GM19025 (cell line): ENCODE measurements around the gene MZT2B.
"Not testable (repeated sequence)": the region's sequence is repeated elsewhere in the genome, so short reads cannot be mapped to it uniquely, and the experiment has no call there.

Experiments
- ATAC-seq: cut with Tn5 transposase; IDR thresholded peaks from one replicate; pipeline ENCODE4 v1.9.1; 2021; ENCODE audit warnings: mild to moderate bottlenecking, low read depth, moderate library complexity; ENCODE audit not compliant: unreplicated experiment

Gene MZT2B

GRCh38 chr2:130202518-130202917 is 20.5 kb downstream of the MZT2B start:
- not testable (repeated sequence) for ATAC-seq

GRCh38 chr2:130203150-130203549 is 21.1 kb downstream of the MZT2B start:
- not testable (repeated sequence) for ATAC-seq

- ATAC-seq: not testable (repeated sequence)
Measured at GRCh38 chr2:130207051-130207450, 25.0 kb downstream of the MZT2B start.

- ATAC-seq: not testable (repeated sequence)
Measured at GRCh38 chr2:130219147-130219546, 37.1 kb downstream of the MZT2B start.

GRCh38 chr2:130220505-130220904 is 38.4 kb downstream of the MZT2B start:
- not testable (repeated sequence) for ATAC-seq

- peak; percentile 78 for ATAC-seq
Measured at GRCh38 chr2:130222523-130222922, 40.5 kb downstream of the MZT2B start.

GRCh38 chr2:130228005-130228404 is 45.9 kb downstream of the MZT2B start:
- ATAC-seq: not testable (repeated sequence)

- not testable (repeated sequence) for ATAC-seq
Measured at GRCh38 chr2:130228467-130229160, 46.6 kb downstream of the MZT2B start.

GRCh38 chr2:130229161-130229510 is 47.1 kb downstream of the MZT2B start:
- not testable (repeated sequence) for ATAC-seq

- not testable (repeated sequence) for ATAC-seq
Measured at GRCh38 chr2:130230376-130230775, 48.3 kb downstream of the MZT2B start.

- ATAC-seq: not testable (repeated sequence)
Measured at GRCh38 chr2:130230907-130231306, 48.8 kb downstream of the MZT2B start.

GRCh38 chr2:130231656-130232055 is 49.6 kb downstream of the MZT2B start:
- no peak for ATAC-seq

- not testable (repeated sequence) for ATAC-seq
Measured at GRCh38 chr2:130233066-130233465, 51.0 kb downstream of the MZT2B start.

GRCh38 chr2:130239581-130239980 is 57.5 kb downstream of the MZT2B start:
- ATAC-seq: not testable (repeated sequence)
